GM19324 (cell line): Measurements from ENCODE around the gene COBLL1.

Experiments used
- ATAC-seq: cut with Tn5 transposase; IDR thresholded peaks from one replicate; pipeline ENCODE4 v1.9.1; 2021; ENCODE audit warnings: mild to moderate bottlenecking, moderate library complexity; ENCODE audit not compliant: unreplicated experiment, low FRiP score

The COBLL1 gene

GRCh38 chr2:164760179-164760578 is 81.4 kb downstream of the COBLL1 start:
- no peak for ATAC-seq

- ATAC-seq, result no peak
Observed at GRCh38 chr2:164757934-164758695, 83.5 kb downstream of the COBLL1 start.

GRCh38 chr2:164756773-164757172 is 84.8 kb downstream of the COBLL1 start:
- ATAC-seq, result no peak

- no peak for ATAC-seq
Observed at GRCh38 chr2:164755952-164756351, 85.7 kb downstream of the COBLL1 start.

DNA sequence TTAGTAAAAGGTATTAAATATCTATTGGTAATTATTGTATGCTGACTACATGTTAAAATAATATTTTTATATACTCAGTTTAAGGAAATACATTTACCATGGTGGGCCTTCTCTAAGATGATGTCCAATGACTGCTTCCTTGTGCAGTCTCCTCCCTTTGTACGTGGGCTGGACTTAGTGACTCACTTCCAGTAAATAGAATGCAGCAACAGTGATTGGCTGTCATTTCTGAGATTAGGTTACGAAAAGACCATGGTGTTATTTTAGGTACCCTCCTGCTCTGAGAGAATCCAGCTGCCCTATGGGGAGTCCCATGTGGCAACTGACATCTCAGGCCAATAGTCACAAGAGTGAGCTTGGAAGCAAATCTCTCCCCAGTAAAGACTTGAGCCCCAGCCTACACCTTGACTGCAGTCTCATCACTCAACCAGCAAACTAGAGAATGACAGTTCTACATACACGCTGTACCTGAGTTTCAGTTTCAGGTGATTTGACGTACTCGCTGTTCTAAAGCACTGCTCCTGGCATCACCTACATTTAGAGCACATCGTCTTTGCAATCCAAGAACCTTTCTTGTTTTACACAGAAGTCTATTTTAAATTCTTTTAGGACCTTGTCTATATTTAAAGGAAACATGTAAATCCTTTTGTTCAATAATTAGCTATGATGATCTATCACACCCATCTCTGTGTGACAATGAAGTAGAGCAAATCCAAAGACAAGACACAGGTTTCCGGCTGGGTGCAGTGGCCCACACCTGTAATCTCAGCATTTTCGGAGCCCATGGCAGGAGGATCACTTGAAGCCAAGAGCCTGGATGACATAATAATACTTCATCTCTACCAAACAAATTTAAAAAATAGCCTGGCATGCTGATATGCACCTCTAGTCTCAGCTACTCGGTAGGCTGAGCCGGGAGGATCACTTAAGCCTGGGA is 87.2 kb downstream of the COBLL1 start:
- ATAC-seq, result peak; percentile 75

- ATAC-seq, result no peak
Observed at GRCh38 chr2:164752956-164753355, 88.7 kb downstream of the COBLL1 start.

- no peak for ATAC-seq
Observed at GRCh38 chr2:164747783-164748433, 93.7 kb downstream of the COBLL1 start.

DNA sequence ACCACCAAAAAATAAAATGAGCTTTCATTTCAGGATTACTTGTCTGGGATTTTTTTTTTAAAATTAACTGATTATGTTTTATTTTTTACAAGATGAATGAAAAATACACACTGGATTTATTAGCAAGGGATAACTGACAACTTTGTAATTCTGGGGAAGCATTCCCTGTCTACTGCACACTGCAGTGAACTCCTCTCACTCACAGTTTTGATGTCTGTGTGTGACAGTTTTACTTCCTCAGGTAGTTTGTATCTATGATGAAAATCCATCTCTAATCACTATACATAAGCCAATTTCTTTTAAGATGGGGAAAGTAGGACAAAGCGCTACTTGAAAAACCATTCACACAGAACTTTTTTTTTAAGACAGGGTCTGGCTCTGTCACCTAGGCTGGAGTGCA is 94.5 kb downstream of the COBLL1 start:
- no peak for ATAC-seq

DNA sequence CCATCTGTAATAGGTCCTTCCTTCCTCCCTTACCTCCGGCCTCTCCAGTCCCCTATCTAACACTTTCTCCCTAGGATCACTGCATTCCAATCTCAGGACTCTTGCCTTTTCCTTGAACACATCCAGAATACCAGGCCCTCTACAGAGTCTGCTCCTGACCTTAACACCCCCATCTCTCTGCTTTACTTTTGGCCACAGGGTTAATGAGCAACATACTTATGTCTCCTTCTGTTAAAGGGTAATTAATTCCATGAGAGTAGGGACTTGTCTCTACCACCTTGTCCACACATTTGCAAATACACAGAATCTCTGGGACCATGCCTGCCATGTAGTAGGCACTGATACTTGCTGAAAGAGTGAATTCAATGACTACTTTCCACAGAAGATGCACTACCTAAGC is 94.9 kb downstream of the COBLL1 start:
- ATAC-seq, result no peak

DNA sequence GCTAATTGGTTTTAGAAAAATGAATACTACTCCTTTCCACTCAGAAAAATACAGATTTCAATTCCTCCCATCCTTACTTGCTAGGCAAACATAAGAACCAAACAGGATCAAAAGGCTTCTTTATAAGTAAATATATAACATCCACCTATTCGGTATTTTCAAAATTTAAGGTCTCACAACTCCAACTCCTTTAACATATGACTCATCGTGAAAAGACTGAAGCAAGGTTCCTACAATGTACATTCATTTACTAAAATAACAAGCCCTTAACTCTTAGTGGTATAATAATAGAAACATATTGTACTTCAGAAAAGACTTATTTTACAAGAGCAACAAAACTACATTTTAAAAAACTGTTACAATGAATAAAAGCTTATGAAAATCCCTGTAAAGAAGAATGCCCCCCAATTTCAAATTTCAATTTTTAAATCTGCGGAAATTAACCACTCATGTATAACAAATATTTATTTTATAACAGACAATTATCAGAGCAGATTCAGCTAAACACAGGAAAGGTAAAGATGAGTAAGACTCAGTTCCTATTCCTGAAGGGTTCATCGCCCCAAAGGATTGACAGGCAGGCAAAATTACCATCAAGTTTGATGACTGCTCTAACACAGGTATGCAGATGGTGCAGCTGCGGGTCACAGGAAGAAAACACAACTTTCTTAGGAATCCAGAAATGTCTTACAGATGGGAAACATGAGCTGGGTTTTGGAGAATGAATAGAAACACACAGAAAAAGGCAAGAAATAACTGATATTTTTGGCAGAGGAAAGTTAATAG is 96.4 kb downstream of the COBLL1 start:
- ATAC-seq, result no peak

- no peak for ATAC-seq
Observed at GRCh38 chr2:164742738-164743317, 98.8 kb downstream of the COBLL1 start.

DNA sequence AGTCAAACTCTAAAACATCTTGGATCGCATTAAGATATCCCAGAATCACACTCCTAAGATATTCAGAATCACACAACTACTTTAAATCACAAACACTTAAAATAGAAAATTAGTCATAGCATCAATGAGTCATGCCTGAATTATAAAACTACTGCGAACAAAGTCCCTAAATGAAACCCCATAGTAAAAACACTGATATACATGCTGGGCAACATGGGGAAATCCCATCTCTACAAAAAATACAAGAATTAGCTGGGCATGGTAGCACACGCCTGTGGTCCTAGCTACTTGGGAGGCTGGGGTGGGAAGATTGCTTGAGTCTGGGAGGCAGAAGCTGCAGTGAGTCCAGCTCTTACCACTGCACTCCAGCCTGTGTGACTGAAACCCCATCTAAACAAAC is 101.7 kb downstream of the COBLL1 start:
- ATAC-seq, result no peak

DNA sequence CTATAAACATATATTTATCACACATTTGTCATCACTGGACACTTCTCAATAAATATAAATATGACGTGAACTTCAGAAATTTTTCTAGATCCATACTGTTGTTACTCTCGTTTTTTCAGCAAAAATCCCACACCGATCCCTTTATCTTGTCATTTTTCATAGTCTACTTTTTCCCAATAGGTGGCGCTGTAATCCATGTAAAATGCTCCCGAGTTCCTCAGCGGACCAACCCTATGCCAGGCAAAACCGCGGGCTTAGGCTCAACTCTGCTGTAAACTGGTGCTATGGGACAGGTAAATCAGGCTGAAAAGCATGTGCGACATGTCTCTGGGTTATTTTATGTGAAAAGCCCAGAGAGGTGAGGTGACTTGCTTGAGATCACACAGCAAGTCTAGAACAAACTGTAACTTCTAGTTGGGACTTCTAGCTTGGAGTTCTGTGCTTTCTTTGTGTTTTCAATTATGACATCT is 104.0 kb downstream of the COBLL1 start:
- ATAC-seq, result peak; percentile 80

- no peak for ATAC-seq
Observed at GRCh38 chr2:164735309-164735919, 106.2 kb downstream of the COBLL1 start.

DNA sequence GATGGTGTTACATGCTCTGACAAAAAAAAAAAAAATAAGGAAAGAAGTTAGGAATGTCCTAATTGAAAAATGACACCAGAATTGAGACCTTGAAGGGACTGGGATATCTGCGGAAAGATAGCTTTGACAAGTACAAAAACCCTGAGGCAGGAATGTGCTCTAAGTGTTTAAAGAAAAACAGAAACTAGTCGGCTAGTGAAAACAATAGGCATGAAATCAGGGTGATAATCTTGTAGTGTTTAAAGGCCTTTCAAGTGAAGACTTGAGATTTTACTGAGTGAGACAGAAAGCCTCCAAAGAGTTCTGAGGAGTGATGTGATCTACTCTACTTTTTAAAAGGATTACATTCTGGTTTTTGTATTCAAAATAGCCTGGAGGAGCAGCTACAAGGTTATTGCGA is 107.4 kb downstream of the COBLL1 start:
- no peak for ATAC-seq

- ATAC-seq, result no peak
Observed at GRCh38 chr2:164725542-164725941, 116.1 kb downstream of the COBLL1 start.

- ATAC-seq, result no peak
Observed at GRCh38 chr2:164722616-164723338, 118.8 kb downstream of the COBLL1 start.

- ATAC-seq, result no peak
Observed at GRCh38 chr2:164721430-164721829, 120.2 kb downstream of the COBLL1 start.
